A549 (cell line): ENCODE results near the gene MYOZ3. TPM values are rescaled to one million over a fixed set of nuclear protein-coding genes. Genes with fewer than 3 reads are reported as not detected.

Experiments
- ATAC-seq, 2 experiments: fragments of 200-7000 bp in 1 of 2; fragments of >200 bp in 1 of 2; cut with Nextera tagmentation in 1 of 2; cut with Tn5 transposase in 1 of 2; 3 replicates each; pipeline versions ENCODE4 v1.8.0 to v1.9.1; 2018 to 2020; ENCODE audit warnings: mild to moderate bottlenecking in 1 of 2, moderate library complexity in 1 of 2
- CTCF ChIA-PET: fragments of 300-600 bp; sonication (Branson Sonifier 250); formaldehyde crosslinking; extraction: SDS; loops from one replicate; lab custom pipeline; 2021; ENCODE audit warnings: antibody characterized with exemption, inconsistent platforms; lab: Yijun Ruan, JAX
- POLR2A ChIA-PET: fragments of 350-600 bp; formaldehyde crosslinking; extraction: SDS; loops from one replicate; lab custom pipeline; 2021; ENCODE audit warnings: antibody characterized with exemption, inconsistent platforms; lab: Yijun Ruan, JAX
- DNase-seq, 2 experiments: peaks; one replicate each; pipeline versions ENCODE4 v3.0.0 to v3.0.0-alpha.2; 2011 to 2016; ENCODE audit warnings: low read depth in 1 of 2, low spot score in 1 of 2
- FAIRE-seq: peaks from 2 replicates; lab custom pipeline; 2011; peaks lifted over from hg19 to GRCh38; lab: Jason Lieb, UNC
- H3K27ac ChIP-seq, 2 experiments: fragments of >200 bp; sonication (Bioruptor Twin); formaldehyde crosslinking; 3 replicates each; pipeline ENCODE4 v1.5.1; 2016 to 2017
- H3K4me1 ChIP-seq: fragments of >200 bp; sonication (Bioruptor Twin); formaldehyde crosslinking; 3 replicates; pipeline ENCODE4 v1.6.1; 2016
- H3K4me2 ChIP-seq: fragments of >200 bp; sonication (Bioruptor Twin); formaldehyde crosslinking; 3 replicates; pipeline ENCODE4 v1.6.1; 2016
- H3K4me3 ChIP-seq: fragments of >200 bp; sonication (Bioruptor Twin); formaldehyde crosslinking; 3 replicates; pipeline ENCODE4 v1.5.1; 2016
- H3K9me3 ChIP-seq: fragments of >200 bp; sonication (Bioruptor Twin); formaldehyde crosslinking; 3 replicates; pipeline ENCODE4 v1.6.1; 2016
- BCL3 ChIP-seq: fragments of >200 bp; sonication (Bioruptor Twin); formaldehyde crosslinking; IDR thresholded peaks from 3 replicates; pipeline ENCODE4 v1.6.1; 2016
- CHD4 ChIP-seq: fragments of 200-600 bp; sonication (generic); IDR thresholded peaks from 2 replicates; pipeline ENCODE4 v1.6.1; 2016; ENCODE audit warnings: antibody characterized with exemption, mild to moderate bottlenecking, borderline replicate concordance
- EHF ChIP-seq: fragments of 250-450 bp; sonication (Bioruptor Pico); IDR thresholded peaks from 2 replicates; pipeline ENCODE4 v1.5.0; 2020; ENCODE audit warnings: mild to moderate bottlenecking
- EP300 ChIP-seq, 2 experiments: fragments of >200 bp; sonication (Bioruptor Twin); formaldehyde crosslinking; IDR thresholded peaks; 2 replicates in 1 of 2; 3 replicates in 1 of 2; pipeline ENCODE4 v1.6.1; 2016 to 2017
- ESRRA ChIP-seq: fragments of 150-350 bp; IDR thresholded peaks from 2 replicates; pipeline ENCODE4 v1.6.1; 2014; ENCODE audit warnings: mild to moderate bottlenecking, low read length, borderline replicate concordance
- FOSB ChIP-seq: fragments of 250-450 bp; sonication (Bioruptor Pico); IDR thresholded peaks from 2 replicates; pipeline ENCODE4 v1.5.0; 2020; ENCODE audit warnings: mild to moderate bottlenecking, moderate library complexity
- HMGXB4 ChIP-seq: fragments of 250-450 bp; sonication (Bioruptor Pico); IDR thresholded peaks from 2 replicates; pipeline ENCODE4 v1.5.0; 2021; ENCODE audit warnings: mild to moderate bottlenecking, moderate library complexity, borderline replicate concordance
- HOXB13 ChIP-seq: fragments of 250-450 bp; sonication (Bioruptor Pico); IDR thresholded peaks from 2 replicates; pipeline ENCODE4 v1.5.0; 2020; ENCODE audit warnings: low read depth, mild to moderate bottlenecking, moderate library complexity
- MAX ChIP-seq: IDR thresholded peaks from 2 replicates; pipeline ENCODE4 v1.6.1; 2012
- POLR2AphosphoS2 ChIP-seq: conservative IDR thresholded peaks from 2 replicates; pipeline ENCODE4 v1.6.1; 2012; ENCODE audit warnings: low read length, improper control_type of control experiment, inconsistent platforms
- RARB ChIP-seq: fragments of 250-450 bp; sonication (Bioruptor Pico); IDR thresholded peaks from 2 replicates; pipeline ENCODE4 v1.8.0; 2021; ENCODE audit warnings: mild to moderate bottlenecking, moderate library complexity
- SMC3 ChIP-seq: fragments of >200 bp; sonication (Bioruptor Twin); formaldehyde crosslinking; IDR thresholded peaks from 3 replicates; pipeline ENCODE4 v1.6.1; 2018; ENCODE audit warnings: inconsistent platforms
- ZNF302 ChIP-seq: fragments of 250-450 bp; sonication (Bioruptor Pico); IDR thresholded peaks from 2 replicates; pipeline ENCODE4 v1.9.0; 2021; ENCODE audit warnings: inconsistent platforms, mild to moderate bottlenecking, moderate library complexity
- WGBS: methylation state at CpG from one replicate; pipeline ENCODE4 v1.1.6; 2017; ENCODE audit errors: missing lambda C conversion rate; 5-methylcytosine and 5-hydroxymethylcytosine counted together
- polyA plus RNA-seq, 4 experiments: library from polyadenylated mRNA; depleted of rRNA in 3 of 4; stranded (reverse); fragments of >200 nt; fragmentation: RNase III in 1 of 4; extraction: RNeasy Plus Mini Kit Qiagen cat#74134 plus additional on column Dnase treatment in 1 of 4; gene quantifications; 2 replicates in 3 of 4; 3 replicates in 1 of 4; pipeline ENCODE4 v1.2.3, GENCODE V29; 2011 to 2017
- TF ChIP-seq, protein P1 (sequence below): IDR thresholded peaks from 2 replicates; pipeline ENCODE4 v1.6.1; 2012; ENCODE audit warnings: low read depth, borderline replicate concordance

The MYOZ3 gene
- polyA plus RNA-seq, 2 of the 4 experiments (the other 2 are of a cell fraction) = 0.06 to 0.09 TPM

GRCh38 chr5:150624334-150625163, 36.5 kb upstream of the MYOZ3 start:
- Histone ChIP-seq H3K9me3 (no peaks in the 10 kb centered on the region), H3K4me2 (peak overlapping the region; percentile 94), H3K4me1 (peaks cover 48% of the 10 kb centered on the region), H3K4me3 (peak overlapping the region; percentile 64), H3K27ac (peak overlapping the region; percentile 79 to 96)
- ChIA-PET POLR2A (no interaction called here), CTCF (no interaction called here)
- TF ChIP-seq SMC3 (0 out of 3 replicates have a peak, but pooled peaks have one; percentile 16), EHF (CRISPR knock-in tag) (no peak), MAX (peak; percentile 28; the same call in 1 of the 2 replicates)
- TF ChIP-seq, protein P1, sequence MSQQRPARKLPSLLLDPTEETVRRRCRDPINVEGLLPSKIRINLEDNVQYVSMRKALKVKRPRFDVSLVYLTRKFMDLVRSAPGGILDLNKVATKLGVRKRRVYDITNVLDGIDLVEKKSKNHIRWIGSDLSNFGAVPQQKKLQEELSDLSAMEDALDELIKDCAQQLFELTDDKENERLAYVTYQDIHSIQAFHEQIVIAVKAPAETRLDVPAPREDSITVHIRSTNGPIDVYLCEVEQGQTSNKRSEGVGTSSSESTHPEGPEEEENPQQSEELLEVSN = 0 out of 2 replicates have a peak, but pooled peaks have one; percentile 28
- DNase-seq (peak in 1 of 2 experiments; percentile 70), FAIRE-seq (no peak), ATAC-seq (peak; percentile 36 to 67)
- WGBS = 25% methylated on average over 19 of the region's 74 CpGs

DNA sequence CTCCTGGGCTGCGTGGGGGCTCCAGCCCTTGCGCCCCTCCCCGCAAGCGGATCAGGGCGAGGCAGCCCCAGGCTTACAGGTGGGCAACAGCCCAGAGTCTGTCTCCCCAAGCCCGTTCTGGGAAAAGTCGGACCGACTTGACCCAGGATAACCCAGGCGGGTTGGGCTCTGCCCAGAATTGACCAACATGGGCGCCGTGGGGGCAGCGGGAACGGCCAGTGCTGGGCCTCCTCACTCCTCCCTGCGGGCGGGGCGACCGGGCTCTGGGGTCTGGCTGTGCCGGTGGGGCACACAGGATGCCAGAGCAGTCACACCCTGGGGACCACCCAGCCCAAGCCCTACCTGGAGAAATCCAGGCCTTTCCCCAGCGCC, 35.9 kb upstream of the MYOZ3 start:
- ChIA-PET CTCF (no interaction called here), POLR2A (no interaction called here)
- Histone ChIP-seq H3K4me1 (peaks cover 54% of the 10 kb centered on the region), H3K4me3 (peak overlapping the region; percentile 64), H3K27ac (peak overlapping the region; percentile 79 to 96), H3K4me2 (peak overlapping the region; percentile 94), H3K9me3 (no peaks in the 10 kb centered on the region)
- ATAC-seq = peak in 1 of 2 experiments; percentile 44; a peak in 3 of 6 replicates
- DNase-seq = no peak
- TF ChIP-seq POLR2AphosphoS2 (no peak), CHD4 (no peak), HMGXB4 (CRISPR knock-in tag) (no peak), EP300 (IDR thresholded peaks at IDR 0.05) (no peak), HOXB13 (no peak), RARB (CRISPR knock-in tag) (no peak), FOSB (no peak), BCL3 (no peak)
- WGBS = 50% methylated on average over 9 of the region's 19 CpGs
- no peak for FAIRE-seq

DNA sequence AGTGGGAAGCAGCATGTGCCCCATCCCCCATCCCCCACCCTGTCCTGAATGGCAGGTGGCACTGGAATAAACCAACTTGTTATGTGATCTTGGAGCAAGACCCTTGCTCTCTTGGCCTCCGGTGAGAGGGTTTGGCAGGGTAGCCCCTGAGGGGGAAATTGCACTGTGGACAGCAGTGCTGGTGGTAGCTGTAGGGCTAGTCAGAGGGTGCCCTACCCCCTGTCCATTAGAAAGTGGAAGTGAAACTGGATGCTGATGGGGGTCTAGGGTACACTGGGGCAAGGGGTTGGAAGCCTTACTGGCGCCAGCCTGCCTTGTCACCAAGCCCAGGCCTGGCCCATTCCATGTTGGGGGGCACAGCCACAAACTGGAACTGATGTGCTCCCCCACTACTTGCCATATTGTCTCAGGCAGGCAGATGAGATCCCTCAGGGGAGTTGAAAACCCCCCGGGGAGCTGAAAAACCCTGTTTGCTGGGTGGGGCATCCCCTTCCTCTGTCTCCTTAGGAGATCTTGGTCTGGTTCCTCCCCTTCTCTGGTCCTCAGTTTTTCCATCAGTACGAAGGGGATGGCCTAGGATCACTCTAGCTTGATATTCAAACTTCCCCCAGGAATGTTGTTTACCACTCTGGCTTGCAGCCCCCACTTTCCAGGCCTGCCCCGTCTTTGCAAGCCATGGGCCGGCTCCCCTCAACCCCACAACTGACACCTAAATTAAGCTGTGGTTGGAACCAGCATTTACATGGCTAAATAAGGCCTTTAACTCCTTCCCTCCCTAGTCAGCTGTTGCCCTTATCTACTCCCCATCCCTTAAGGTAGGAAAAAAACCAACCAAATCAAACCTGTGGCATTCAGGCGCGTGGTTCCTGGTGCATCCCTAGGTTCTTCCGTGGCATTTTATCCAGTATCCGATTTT, 35.0 kb upstream of the MYOZ3 start:
- H3K9me3 ChIP-seq = no peaks in the 10 kb centered on the region
- FAIRE-seq = no peak
- no peak for DNase-seq
- H3K27ac ChIP-seq = peak overlapping the region; percentile 79 to 96; a peak in 5 of 6 replicates
- TF ChIP-seq ZNF302 (CRISPR knock-in tag) = no peak
- TF ChIP-seq ESRRA = no peak
- no peak for TF ChIP-seq SMC3
- H3K4me1 ChIP-seq = peaks cover 63% of the 10 kb centered on the region
- H3K4me2 ChIP-seq = peak overlapping the region; percentile 94
- no peak for ATAC-seq
- 88% methylated on average over 9 of the region's 10 CpGs for WGBS
- peak overlapping the region; percentile 64 for H3K4me3 ChIP-seq
- CTCF ChIA-PET = interaction anchor here (0.5 to 1.7 kb wide), 7 partner anchors 14 to 143 kb away, joined by 3 to 6 read pairs (median 4); partner anchors contain the start of gene SYNPO
- POLR2A ChIA-PET = no interaction called here
